HepG2 (cell line): ENCODE measurements around the gene WDFY1. TPM values are rescaled to one million over a fixed set of nuclear protein-coding genes. Genes with fewer than 3 reads are reported as not detected.

Experiments used
- CHCHD3 ChIP-seq: sonication (generic); formaldehyde crosslinking; IDR thresholded peaks from 2 replicates; pipeline ENCODE4 v1.8.0; 2022; ENCODE audit warnings: mild to moderate bottlenecking, missing genetic modification reagents, moderate library complexity
- FOXJ3 ChIP-seq: sonication (generic); formaldehyde crosslinking; IDR thresholded peaks from 2 replicates; pipeline ENCODE4 v1.4.0; 2020; ENCODE audit warnings: missing genetic modification reagents, mild to moderate bottlenecking, borderline replicate concordance
- FOXO1 ChIP-seq: sonication (generic); formaldehyde crosslinking; IDR thresholded peaks from 2 replicates; pipeline ENCODE4 v1.4.0; 2020; ENCODE audit warnings: missing genetic modification reagents
- GATAD1 ChIP-seq: IDR thresholded peaks from 2 replicates; pipeline ENCODE4 v1.6.1; 2016; ENCODE audit warnings: missing genetic modification reagents, missing compliant biosample characterization
- GATAD2A ChIP-seq: IDR thresholded peaks from 2 replicates; pipeline ENCODE4 v1.6.1; 2016
- NFKB2 ChIP-seq: sonication (generic); formaldehyde crosslinking; IDR thresholded peaks from 2 replicates; pipeline ENCODE4 v1.4.0; 2020; ENCODE audit warnings: missing genetic modification reagents, borderline replicate concordance
- NR1H2 ChIP-seq: sonication (generic); formaldehyde crosslinking; IDR thresholded peaks from 2 replicates; pipeline ENCODE4 v1.8.1; 2022; ENCODE audit warnings: low read depth, missing genetic modification reagents, borderline replicate concordance
- PRDM15 ChIP-seq: sonication (generic); formaldehyde crosslinking; IDR thresholded peaks from 2 replicates; pipeline ENCODE4 v1.4.0; 2020; ENCODE audit warnings: missing genetic modification reagents
- SIN3B ChIP-seq: fragments of 150-350 bp; IDR thresholded peaks from 2 replicates; pipeline ENCODE4 v1.6.1; 2014; ENCODE audit warnings: low read length
- SUZ12 ChIP-seq: fragments of 150-350 bp; IDR thresholded peaks from 2 replicates; pipeline ENCODE4 v1.6.1; 2014; ENCODE audit warnings: low read depth, low read length
- TGIF2 ChIP-seq: IDR thresholded peaks from 2 replicates; pipeline ENCODE4 v1.6.1; 2016; ENCODE audit warnings: control low read depth, missing compliant biosample characterization
- ZBTB7A ChIP-seq: sonication (generic); formaldehyde crosslinking; IDR thresholded peaks from 2 replicates; pipeline ENCODE4 v1.8.0; 2022; ENCODE audit warnings: mild to moderate bottlenecking, missing genetic modification reagents
- ZFP62 ChIP-seq: sonication (generic); formaldehyde crosslinking; IDR thresholded peaks from 2 replicates; pipeline ENCODE4 v1.4.0; 2020; ENCODE audit warnings: missing genetic modification reagents
- ZGPAT ChIP-seq: IDR thresholded peaks from 2 replicates; pipeline ENCODE4 v1.6.1; 2016; ENCODE audit warnings: mild to moderate bottlenecking
- ZHX1 ChIP-seq: sonication (generic); formaldehyde crosslinking; IDR thresholded peaks from 2 replicates; pipeline ENCODE4 v1.8.1; 2022; ENCODE audit warnings: low read depth, mild to moderate bottlenecking, missing genetic modification reagents
- ZNF101 ChIP-seq: sonication (generic); formaldehyde crosslinking; IDR thresholded peaks from 2 replicates; pipeline ENCODE4 v1.4.0; 2020; ENCODE audit warnings: mild to moderate bottlenecking, low read depth, missing genetic modification reagents, borderline replicate concordance
- ZNF282 ChIP-seq: fragments of 450-650 bp; IDR thresholded peaks from 2 replicates; pipeline ENCODE4 v1.6.1; 2018; ENCODE audit not compliant: partially characterized antibody
- ZNF770 ChIP-seq: sonication (generic); formaldehyde crosslinking; IDR thresholded peaks from 2 replicates; pipeline ENCODE4 v1.5.0; 2020; ENCODE audit warnings: mild to moderate bottlenecking, missing genetic modification reagents
- ZSCAN21 ChIP-seq: sonication (generic); formaldehyde crosslinking; IDR thresholded peaks from 2 replicates; pipeline ENCODE4 v1.8.0; 2022; ENCODE audit warnings: mild to moderate bottlenecking, missing genetic modification reagents, moderate library complexity, borderline replicate concordance
- ZSCAN29 ChIP-seq: sonication (generic); formaldehyde crosslinking; conservative IDR thresholded peaks from 2 replicates; pipeline ENCODE4 v1.4.0; 2020; ENCODE audit warnings: mild to moderate bottlenecking, missing genetic modification reagents
- polyA plus RNA-seq, 8 experiments: library from polyadenylated mRNA; depleted of rRNA in 3 of 8; stranded (reverse) in 7 of 8; unstranded in 1 of 8; fragments of >200 nt; fragmentation: Illumina TruSeq in 4 of 8; extraction: Trizol in 4 of 8; gene quantifications; 2 replicates each; pipeline versions ENCODE4 v1.2.1 to v1.2.3, GENCODE V29; 2011 to 2016; ENCODE audit warnings: low read depth in 4 of 8, missing spikeins in 1 of 8, mixed read lengths in 1 of 8; ENCODE audit not compliant: insufficient read depth in 1 of 8
- total RNA-seq, 5 experiments: library from RNA; depleted of rRNA; stranded (reverse); fragments of >200 nt; fragmentation: Illumina TruSeq; extraction: Trizol; gene quantifications; 2 replicates each; pipeline ENCODE4 v1.2.3, GENCODE V29; 2016; ENCODE audit warnings: low read depth in 1 of 5

Gene WDFY1
- total and polyA plus RNA-seq, 2 of the 13 experiments (the other 11 are each of a cell fraction or from before 2014, with no cell fraction given) = 77.0 to 78.4 TPM

- no peak for TF ChIP-seq PRDM15
- TF ChIP-seq ZBTB7A (CRISPR knock-in tag) = 0 out of 2 replicates have a peak, but pooled peaks have one; percentile 45
- TF ChIP-seq GATAD1 = peak; percentile 66; the same call in 1 of the 2 replicates
- TF ChIP-seq GATAD2A (CRISPR knock-in tag) = peak; percentile 75
- TF ChIP-seq ZNF770 (CRISPR knock-in tag) = peak; percentile 96
- TF ChIP-seq NR1H2 (CRISPR knock-in tag) = no peak
- TF ChIP-seq TGIF2 (CRISPR knock-in tag) = peak; percentile 61; the same call in 1 of the 2 replicates
- TF ChIP-seq ZNF282 = no peak
- TF ChIP-seq CHCHD3 (CRISPR knock-in tag) = no peak
- no peak for TF ChIP-seq SIN3B
- TF ChIP-seq SUZ12 = no peak
- TF ChIP-seq FOXJ3 = no peak; the same call in 1 of the 2 replicates
- peak; percentile 79; the same call in 1 of the 2 replicates for TF ChIP-seq NFKB2 (CRISPR knock-in tag)
- peak; percentile 97; the same call in 1 of the 2 replicates for TF ChIP-seq ZSCAN21 (CRISPR knock-in tag)
- no peak for TF ChIP-seq ZFP62 (CRISPR knock-in tag)
- TF ChIP-seq ZHX1 (CRISPR knock-in tag) = peak; percentile 97
- peak; percentile 84 for TF ChIP-seq ZGPAT
- peak; percentile 65 for TF ChIP-seq FOXO1
- TF ChIP-seq ZNF101 (CRISPR knock-in tag) = no peak
- TF ChIP-seq ZSCAN29 (CRISPR knock-in tag) = peak; percentile 96
Observed at GRCh38 chr2:223930103-223930976, 14.8 kb downstream of the WDFY1 start (continued).
